ENCODE data around the gene AXIN1. TPM values are rescaled to one million over a fixed set of nuclear protein-coding genes. Genes with fewer than 3 reads are reported as not detected.

AXIN1 gene
- total RNA-seq, 4 donors from 2014 or later, result 37.9 to 45.7 (median 40.6) TPM

DNA sequence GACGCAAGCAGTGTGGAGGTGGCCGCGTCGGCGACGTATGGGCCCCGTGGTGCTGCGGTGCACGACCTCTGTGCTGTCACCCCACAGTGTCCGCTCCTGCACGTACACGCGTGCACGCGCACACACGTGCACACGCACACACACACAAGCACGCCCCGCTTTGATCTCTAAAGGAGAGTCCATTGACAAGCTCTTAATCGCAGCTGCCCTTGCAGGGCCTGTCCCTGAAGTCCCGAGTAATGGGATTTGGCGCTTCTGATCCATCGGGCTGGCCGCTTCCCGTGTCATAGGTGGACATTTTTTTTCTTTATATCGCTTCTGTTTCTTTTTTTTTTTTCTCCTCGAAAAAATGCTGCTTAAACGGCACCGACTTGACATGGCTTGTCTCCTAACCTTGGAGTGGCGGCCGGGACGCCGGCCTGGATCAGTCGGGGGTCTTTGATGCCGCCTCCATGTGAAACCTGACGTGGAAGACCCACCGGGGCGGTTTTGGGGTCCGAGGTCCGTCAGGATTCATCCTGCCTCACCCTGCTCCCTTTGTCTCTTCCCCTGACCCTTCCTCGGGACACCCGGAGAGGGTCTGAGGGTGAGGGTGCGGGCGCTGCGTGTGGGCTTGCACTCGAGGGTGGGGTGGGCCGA, 8.3 kb upstream of the AXIN1 start:
- no peak for DNase-seq (ENCODE audit: low spot score in 2 of 2)
- TF ChIP-seq, protein P1, sequence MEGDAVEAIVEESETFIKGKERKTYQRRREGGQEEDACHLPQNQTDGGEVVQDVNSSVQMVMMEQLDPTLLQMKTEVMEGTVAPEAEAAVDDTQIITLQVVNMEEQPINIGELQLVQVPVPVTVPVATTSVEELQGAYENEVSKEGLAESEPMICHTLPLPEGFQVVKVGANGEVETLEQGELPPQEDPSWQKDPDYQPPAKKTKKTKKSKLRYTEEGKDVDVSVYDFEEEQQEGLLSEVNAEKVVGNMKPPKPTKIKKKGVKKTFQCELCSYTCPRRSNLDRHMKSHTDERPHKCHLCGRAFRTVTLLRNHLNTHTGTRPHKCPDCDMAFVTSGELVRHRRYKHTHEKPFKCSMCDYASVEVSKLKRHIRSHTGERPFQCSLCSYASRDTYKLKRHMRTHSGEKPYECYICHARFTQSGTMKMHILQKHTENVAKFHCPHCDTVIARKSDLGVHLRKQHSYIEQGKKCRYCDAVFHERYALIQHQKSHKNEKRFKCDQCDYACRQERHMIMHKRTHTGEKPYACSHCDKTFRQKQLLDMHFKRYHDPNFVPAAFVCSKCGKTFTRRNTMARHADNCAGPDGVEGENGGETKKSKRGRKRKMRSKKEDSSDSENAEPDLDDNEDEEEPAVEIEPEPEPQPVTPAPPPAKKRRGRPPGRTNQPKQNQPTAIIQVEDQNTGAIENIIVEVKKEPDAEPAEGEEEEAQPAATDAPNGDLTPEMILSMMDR (IDR thresholded peaks at IDR 0.05), result no peak
- no peak for TF ChIP-seq POLR2A (IDR thresholded peaks at IDR 0.05)
- intact Hi-C loops (cut with DNase I; ENCODE audit: low total_unique reads), result no loop called here
- 86 to 89% methylated on average over 46 to 47 of the region's 47 CpGs for WGBS, 2 donors
- no peak overlapping the region for H3K4me3 ChIP-seq (ENCODE audit: low read depth, poor library complexity, severe bottlenecking)

DNA sequence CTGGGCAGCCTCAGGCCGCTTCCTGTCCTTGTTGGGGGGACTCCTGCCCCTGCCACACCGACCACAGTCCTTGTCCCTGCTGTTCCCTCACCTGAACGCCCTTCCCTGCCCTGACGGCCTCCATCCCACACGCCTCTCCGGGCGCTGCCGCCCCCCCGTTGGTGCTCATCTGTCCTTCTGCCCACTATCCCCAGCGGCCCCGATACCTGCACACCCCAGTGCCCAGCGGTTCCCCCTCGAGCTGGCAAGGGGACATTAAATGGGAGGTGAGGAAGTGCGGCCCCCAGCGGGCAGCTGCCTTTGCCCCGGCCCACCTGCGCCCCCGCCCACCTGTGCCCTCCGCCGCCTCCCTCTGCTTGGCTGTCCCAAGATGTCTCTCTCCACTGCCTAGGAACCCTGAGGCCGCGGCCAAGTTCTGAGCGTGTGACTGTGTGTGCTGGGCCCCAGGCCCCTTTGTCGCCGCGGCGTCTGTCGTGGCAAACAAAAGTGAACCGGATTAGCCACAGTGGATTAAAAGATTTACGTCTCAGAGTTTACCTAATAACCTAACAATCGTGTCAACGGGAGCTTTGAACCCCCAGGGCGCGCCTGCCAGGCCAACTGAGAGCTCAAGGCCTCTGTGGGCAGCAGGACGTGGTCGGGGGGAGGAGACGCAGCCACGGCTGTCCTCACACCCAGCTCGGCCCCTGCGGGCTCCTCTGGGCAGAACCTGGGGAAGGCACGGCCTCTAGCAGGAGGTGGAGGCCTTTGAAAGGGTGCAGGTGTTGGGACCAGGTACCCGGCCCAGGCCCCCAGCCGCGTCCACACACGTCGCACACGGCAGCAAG, 7.6 kb upstream of the AXIN1 start:
- WGBS, 2 donors, result 88 to 90% methylated on average over 40 to 44 of the region's 47 CpGs
- intact Hi-C loops (cut with DNase I; ENCODE audit: low total_unique reads), result no loop called here
- TF ChIP-seq POLR2A (IDR thresholded peaks at IDR 0.05), result no peak
- TF ChIP-seq, protein P1 (IDR thresholded peaks at IDR 0.05), result no peak
- no peak for DNase-seq (ENCODE audit: low spot score in 2 of 2)
- H3K4me3 ChIP-seq (ENCODE audit: low read depth, poor library complexity, severe bottlenecking), result no peak overlapping the region

DNA sequence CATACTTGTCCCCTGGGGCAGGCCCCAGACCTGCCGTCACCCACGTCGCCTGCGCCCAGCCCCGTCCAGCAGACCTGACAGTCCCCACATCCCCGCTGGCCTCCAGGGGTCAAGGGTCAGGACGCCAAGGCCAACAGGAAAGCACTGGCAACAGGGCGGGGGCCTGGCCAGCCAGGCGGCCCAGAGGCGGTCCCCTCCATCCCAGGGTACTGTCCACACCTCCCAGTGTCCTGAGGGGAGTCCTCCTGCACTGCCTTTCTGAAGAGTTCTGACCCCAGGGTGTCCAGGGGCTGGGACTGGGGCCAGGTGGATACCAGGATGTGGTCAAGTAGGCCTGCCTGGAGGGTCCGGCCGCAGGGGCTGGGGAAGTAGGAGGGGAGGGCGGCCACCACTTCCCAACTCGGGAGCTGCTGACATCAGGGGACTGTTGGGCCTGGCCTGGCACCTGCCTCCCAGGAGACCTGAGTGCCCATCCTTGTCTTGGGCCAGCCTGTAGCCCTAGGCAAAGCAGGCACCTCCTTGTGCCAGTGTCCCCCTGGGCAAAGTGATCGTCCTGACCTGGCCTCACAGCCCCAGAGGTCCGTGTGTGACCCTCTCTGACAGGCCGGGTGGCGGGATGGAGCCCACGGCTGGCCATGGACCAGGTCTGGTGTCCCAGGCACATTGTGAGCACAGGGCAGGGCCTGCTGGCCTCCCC, 6.7 kb upstream of the AXIN1 start:
- DNase-seq (ENCODE audit: low spot score in 2 of 2), result no peak
- 84 to 87% methylated on average over 17 to 18 of the region's 19 CpGs for WGBS, 2 donors
- H3K4me3 ChIP-seq (ENCODE audit: low read depth, poor library complexity, severe bottlenecking), result no peak overlapping the region
- intact Hi-C loops (cut with DNase I; ENCODE audit: low total_unique reads), result no loop called here
- TF ChIP-seq, protein P1 (IDR thresholded peaks at IDR 0.05), result no peak
- TF ChIP-seq POLR2A (IDR thresholded peaks at IDR 0.05), result no peak

DNA sequence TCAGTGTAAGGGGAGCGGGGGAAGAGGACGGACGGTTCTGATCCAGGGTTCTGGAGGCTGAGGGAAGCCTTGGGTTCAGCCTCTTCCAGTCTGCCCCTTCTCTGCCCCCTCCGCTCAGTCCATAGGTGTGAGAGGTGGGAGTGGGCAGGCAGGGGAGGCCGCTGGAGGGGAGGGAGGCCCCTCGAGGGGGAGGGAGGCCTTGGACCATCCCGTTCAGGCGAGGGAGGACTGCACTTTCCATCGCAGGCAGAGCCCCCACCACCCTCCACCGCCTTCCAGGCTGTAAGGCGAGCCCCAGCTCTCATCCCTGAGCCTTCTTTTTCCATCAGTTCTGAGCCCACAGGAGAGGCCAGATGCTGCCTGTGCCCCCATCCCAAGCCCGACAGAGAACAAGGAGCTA, 4.2 kb upstream of the AXIN1 start:
- H3K4me3 ChIP-seq (ENCODE audit: low read depth, poor library complexity, severe bottlenecking), result no peak overlapping the region
- intact Hi-C loops (cut with DNase I; ENCODE audit: low total_unique reads), result no loop called here
- TF ChIP-seq, protein P1 (IDR thresholded peaks at IDR 0.05), result no peak
- TF ChIP-seq POLR2A (IDR thresholded peaks at IDR 0.05), result no peak
- 69 to 73% methylated on average over 11 to 12 of the region's 12 CpGs for WGBS, 2 donors
- no peak for DNase-seq (ENCODE audit: low spot score in 2 of 2)

DNA sequence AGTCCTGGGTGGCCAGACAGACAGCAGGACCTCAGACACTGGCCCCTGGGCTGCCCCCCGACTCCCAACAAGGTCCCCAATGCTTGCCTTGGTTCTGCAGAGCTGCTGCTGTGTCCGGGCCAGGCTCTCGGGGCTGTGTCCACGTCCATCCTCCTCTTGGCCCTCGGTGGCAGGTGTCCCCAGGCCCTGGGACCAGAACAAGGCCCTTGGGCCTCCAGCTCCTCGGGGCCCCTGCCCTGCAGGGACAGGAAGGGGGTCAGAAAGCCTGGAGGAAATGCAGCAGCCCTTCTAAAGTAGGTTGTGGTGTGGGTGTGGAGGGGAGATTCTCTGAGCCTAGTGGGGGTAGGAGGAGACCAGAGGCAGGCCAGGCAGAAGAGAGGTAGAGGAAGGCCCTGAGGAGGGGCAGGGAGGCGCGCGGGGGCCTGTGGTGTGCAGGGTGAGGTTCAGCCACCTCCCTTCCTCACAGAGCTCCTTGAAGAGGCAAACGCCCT, 2.5 kb upstream of the AXIN1 start:
- 74 to 86% methylated on average over 10 of the region's 10 CpGs for WGBS, 2 donors
- TF ChIP-seq POLR2A (IDR thresholded peaks at IDR 0.05), result no peak
- TF ChIP-seq, protein P1 (IDR thresholded peaks at IDR 0.05), result no peak
- no peak overlapping the region for H3K4me3 ChIP-seq (ENCODE audit: low read depth, poor library complexity, severe bottlenecking)
- intact Hi-C loops (cut with DNase I; ENCODE audit: low total_unique reads), result no loop called here
- no peak for DNase-seq (ENCODE audit: low spot score in 2 of 2)
